H1 (cell line): ENCODE data around the gene UBE2F. TPM values are rescaled to one million over a fixed set of nuclear protein-coding genes. Genes with fewer than 3 reads are reported as not detected.
A peak's percentile ranks its signal among the peaks of the same experiment; 100 is the strongest.

Experiments used
- CTCF ChIA-PET: fragments of 300-600 bp; sonication (Branson Sonifier 250); formaldehyde crosslinking; loops from one replicate; lab custom pipeline; 2021; ENCODE audit not compliant: partially characterized antibody; lab: Charles Lee
- POLR2A ChIA-PET: fragments of 300-600 bp; sonication (Branson Sonifier 250); formaldehyde crosslinking; loops from one replicate; lab custom pipeline; 2021; ENCODE audit warnings: inconsistent platforms; ENCODE audit not compliant: partially characterized antibody; lab: Charles Lee
- DNase-seq, 2 experiments: peaks; one replicate each; pipeline versions ENCODE4 v3.0.0 to v3.0.0-alpha.2; 2010 to 2022; ENCODE audit warnings: low spot score in 2 of 2, low read depth in 1 of 2, mixed read lengths in 1 of 2
- FAIRE-seq: peaks from 2 replicates; lab custom pipeline; 2011; peaks lifted over from hg19 to GRCh38; lab: Jason Lieb, UNC
- H2AFZ ChIP-seq: 2 replicates; pipeline ENCODE4 v1.8.1; 2012; ENCODE audit warnings: low read length, inconsistent platforms
- H2AK5ac ChIP-seq: 2 replicates; pipeline ENCODE4 v1.6.1; 2013; ENCODE audit warnings: low read depth, low read length
- H2BK120ac ChIP-seq: replicated peaks from 2 replicates; pipeline ENCODE3; 2013; ENCODE audit warnings: low read depth, low read length, inconsistent platforms
- H2BK12ac ChIP-seq: 2 replicates; pipeline ENCODE4 v1.6.1; 2013; ENCODE audit warnings: low read depth, low read length
- H2BK15ac ChIP-seq: 2 replicates; pipeline ENCODE4 v1.6.1; 2013; ENCODE audit warnings: low read length
- H2BK20ac ChIP-seq: 2 replicates; pipeline ENCODE4 v1.6.1; 2013; ENCODE audit warnings: low read length
- H2BK5ac ChIP-seq: 2 replicates; pipeline ENCODE4 v1.6.1; 2013; ENCODE audit warnings: low read depth, low read length
- H3K14ac ChIP-seq: 2 replicates; pipeline ENCODE4 v1.6.1; 2013; ENCODE audit warnings: inconsistent platforms; ENCODE audit not compliant: insufficient read length
- H3K18ac ChIP-seq: 2 replicates; pipeline ENCODE4 v1.6.1; 2013; ENCODE audit warnings: low read length; ENCODE audit errors: extremely low read depth
- H3K23ac ChIP-seq: 2 replicates; pipeline ENCODE4 v1.6.1; 2013; ENCODE audit warnings: inconsistent platforms; ENCODE audit not compliant: insufficient read length
- H3K23me2 ChIP-seq: 2 replicates; pipeline ENCODE4 v1.6.1; 2013; ENCODE audit warnings: low read depth, low read length
- H3K27ac ChIP-seq: 2 replicates; pipeline ENCODE4 v1.6.1; 2011; ENCODE audit warnings: low read depth, low read length, inconsistent platforms
- H3K27me3 ChIP-seq, 4 experiments: replicated peaks in 1 of 4; 1 replicate in 1 of 4; 2 replicates in 3 of 4; pipeline versions ENCODE4 v1.6.1 to v1.8.1; 2011 to 2013; ENCODE audit warnings: low read length in 3 of 4, mild to moderate bottlenecking in 3 of 4, inconsistent platforms in 2 of 4, mixed read lengths in 2 of 4, moderate library complexity in 1 of 4; ENCODE audit not compliant: control insufficient read depth in 3 of 4, insufficient read depth in 3 of 4; ENCODE audit errors: extremely low read depth in 1 of 4
- H3K36me3 ChIP-seq, 4 experiments: 2 replicates each; pipeline versions ENCODE4 v1.6.1 to v1.8.1; 2011 to 2013; ENCODE audit warnings: mild to moderate bottlenecking in 4 of 4, low read length in 3 of 4, moderate library complexity in 2 of 4, control low read depth in 1 of 4, inconsistent platforms in 1 of 4; ENCODE audit not compliant: insufficient read depth in 4 of 4, control insufficient read depth in 2 of 4
- H3K4ac ChIP-seq: replicated peaks from 2 replicates; pipeline ENCODE3; 2013; ENCODE audit warnings: low read length, low read depth, mixed read lengths, inconsistent platforms; ENCODE audit not compliant: insufficient read length
- H3K4me1 ChIP-seq, 4 experiments: replicated peaks in 1 of 4; 1 replicate in 1 of 4; 2 replicates in 3 of 4; pipeline versions ENCODE4 v1.6.1 to v1.8.1; 2011 to 2013; ENCODE audit warnings: low read length in 3 of 4, inconsistent platforms in 2 of 4, mixed read lengths in 1 of 4; ENCODE audit not compliant: insufficient read depth in 4 of 4, control insufficient read depth in 3 of 4
- H3K4me2 ChIP-seq, 2 experiments: 2 replicates each; pipeline versions ENCODE4 v1.6.1 to v1.8.1; 2011 to 2013; ENCODE audit warnings: low read depth in 2 of 2, low read length in 2 of 2, control low read depth in 1 of 2, inconsistent platforms in 1 of 2, mild to moderate bottlenecking in 1 of 2; ENCODE audit not compliant: insufficient read depth in 1 of 2
- H3K4me3 ChIP-seq, 4 experiments: fragments of 200-600, 300-600 bp in 1 of 4; sonication (generic), shearing (Covaris generic), sonication (Bioruptor Twin) in 1 of 4; 2 replicates each; pipeline versions ENCODE4 v1.5.1 to v1.8.1; 2011 to 2016; ENCODE audit warnings: low read length in 4 of 4, low read depth in 3 of 4, control low read depth in 2 of 4, inconsistent platforms in 2 of 4, mild to moderate bottlenecking in 2 of 4, mixed read lengths in 1 of 4, moderate library complexity in 1 of 4; ENCODE audit not compliant: insufficient read depth in 2 of 4; ENCODE audit errors: extremely low read depth in 1 of 4
- H3K56ac ChIP-seq: replicated peaks from 2 replicates; pipeline ENCODE3; 2013; ENCODE audit warnings: low read depth, mild to moderate bottlenecking, mixed read lengths, low read length, inconsistent platforms; ENCODE audit not compliant: insufficient read length
- H3K79me1 ChIP-seq: 2 replicates; pipeline ENCODE4 v1.6.1; 2013; ENCODE audit warnings: low read depth, low read length, control low read depth
- H3K79me2 ChIP-seq, 2 experiments: 2 replicates each; pipeline versions ENCODE4 v1.6.1 to v1.8.1; 2012 to 2013; ENCODE audit warnings: low read length in 2 of 2, mild to moderate bottlenecking in 2 of 2, inconsistent platforms in 1 of 2; ENCODE audit not compliant: insufficient read depth in 2 of 2, control insufficient read depth in 1 of 2
- H3K9ac ChIP-seq, 4 experiments: replicated peaks in 1 of 4; 1 replicate in 1 of 4; 2 replicates in 3 of 4; pipeline versions ENCODE4 v1.6.1 to v1.8.1; 2011 to 2013; ENCODE audit warnings: low read depth in 3 of 4, low read length in 3 of 4, control low read depth in 2 of 4, mild to moderate bottlenecking in 2 of 4, moderate library complexity in 2 of 4, inconsistent platforms in 1 of 4; ENCODE audit errors: extremely low read depth in 1 of 4
- H3K9me3 ChIP-seq, 2 experiments: 2 replicates each; pipeline versions ENCODE4 v1.6.1 to v1.8.1; 2012 to 2013; ENCODE audit warnings: mild to moderate bottlenecking in 2 of 2, moderate library complexity in 2 of 2, control low read depth in 1 of 2, inconsistent platforms in 1 of 2, low read depth in 1 of 2, low read length in 1 of 2, mixed read lengths in 1 of 2; ENCODE audit not compliant: insufficient read depth in 2 of 2
- H4K20me1 ChIP-seq, 2 experiments: replicated peaks in 1 of 2; 2 replicates each; pipeline versions ENCODE3 to v1.8.1; 2011 to 2013; ENCODE audit warnings: inconsistent platforms in 2 of 2, low read length in 2 of 2, mild to moderate bottlenecking in 1 of 2; ENCODE audit not compliant: insufficient read depth in 2 of 2, control insufficient read depth in 1 of 2
- H4K5ac ChIP-seq: 2 replicates; pipeline ENCODE4 v1.6.1; 2013; ENCODE audit warnings: low read length, low read depth, mixed read lengths, inconsistent platforms; ENCODE audit not compliant: insufficient read length
- H4K8ac ChIP-seq: 2 replicates; pipeline ENCODE4 v1.8.0; 2013; ENCODE audit warnings: mild to moderate bottlenecking, moderate library complexity, low read length, inconsistent platforms; ENCODE audit not compliant: insufficient read depth; ENCODE audit errors: extremely low read depth
- H4K91ac ChIP-seq: replicated peaks from 2 replicates; pipeline ENCODE3; 2013; ENCODE audit warnings: low read length, mixed read lengths, inconsistent platforms; ENCODE audit not compliant: insufficient read length
- GTF2F1 ChIP-seq: IDR thresholded peaks from 2 replicates; pipeline ENCODE4 v1.6.1; 2012; ENCODE audit warnings: low read depth, low read length, improper control_type of control experiment, borderline replicate concordance
- NRF1 ChIP-seq: IDR thresholded peaks from 2 replicates; pipeline ENCODE4 v1.6.1; 2011; ENCODE audit warnings: mild to moderate bottlenecking, low read depth, low read length, improper control_type of control experiment
- POLR2A ChIP-seq, 2 experiments: IDR thresholded peaks; 1 replicate in 1 of 2; 2 replicates in 1 of 2; pipeline ENCODE4 v1.6.1; 2011; ENCODE audit warnings: low read depth in 2 of 2, low read length in 2 of 2, mild to moderate bottlenecking in 2 of 2; ENCODE audit errors: control extremely low read depth in 1 of 2
- SAP30 ChIP-seq: fragments of 300-600 bp; sonication (generic); IDR thresholded peaks from 2 replicates; pipeline ENCODE4 v1.7.1; 2012; ENCODE audit warnings: low read length, moderate library complexity, mild to moderate bottlenecking, inconsistent platforms; ENCODE audit not compliant: insufficient read depth, insufficient replicate concordance
- TAF1 ChIP-seq: IDR thresholded peaks from 2 replicates; pipeline ENCODE4 v1.6.1; 2011; ENCODE audit warnings: mild to moderate bottlenecking, low read depth, low read length
- TAF7 ChIP-seq: optimal IDR thresholded peaks from 2 replicates; pipeline ENCODE3; 2011; ENCODE audit warnings: low read depth, mild to moderate bottlenecking, inconsistent platforms, low read length, moderate library complexity, borderline replicate concordance
- WGBS, 2 experiments: shearing (Covaris generic) in 1 of 2; methylation state at CpG; one replicate each; pipeline versions ENCODE4 v1.1.6 to v1.1.7; 2013 to 2015; ENCODE audit warnings: low lambda C conversion rate in 2 of 2, mixed read lengths in 2 of 2, inconsistent platforms in 1 of 2, low coverage in 1 of 2, missing lambda C conversion rate in 1 of 2; ENCODE audit not compliant: insufficient replicate concordance in 2 of 2, insufficient coverage in 1 of 2, insufficient read length in 1 of 2; ENCODE audit errors: extremely low coverage in 1 of 2, missing lambda C conversion rate in 1 of 2; 5-methylcytosine and 5-hydroxymethylcytosine counted together
- polyA plus RNA-seq, 7 experiments: library from polyadenylated mRNA; depleted of rRNA in 3 of 7; stranded (reverse) in 5 of 7; unstranded in 2 of 7; fragments of >200 nt in 5 of 7; fragments of 200-250 nt in 2 of 7; gene quantifications; 1 replicate in 5 of 7; 2 replicates in 1 of 7; 4 replicates in 1 of 7; pipeline versions ENCODE4 v1.2.1 to v1.2.3, GENCODE V29; 2011 to 2013; ENCODE audit warnings: missing spikeins in 2 of 7, mixed read lengths in 2 of 7
- total RNA-seq: library from RNA; stranded (reverse); fragmentation: NEBNext Ultra II Directional; extraction: Animal tissue kit (Norgen Biotek cat#: 25700); gene quantifications from 2 replicates; pipeline ENCODE4 v1.2.1, GENCODE V29; 2021

UBE2F gene
- total and polyA plus RNA-seq, 2 of the 8 experiments (the other 6 are each of a cell fraction or from before 2014, with no cell fraction given) = 43.3 to 59.8 TPM

DNA sequence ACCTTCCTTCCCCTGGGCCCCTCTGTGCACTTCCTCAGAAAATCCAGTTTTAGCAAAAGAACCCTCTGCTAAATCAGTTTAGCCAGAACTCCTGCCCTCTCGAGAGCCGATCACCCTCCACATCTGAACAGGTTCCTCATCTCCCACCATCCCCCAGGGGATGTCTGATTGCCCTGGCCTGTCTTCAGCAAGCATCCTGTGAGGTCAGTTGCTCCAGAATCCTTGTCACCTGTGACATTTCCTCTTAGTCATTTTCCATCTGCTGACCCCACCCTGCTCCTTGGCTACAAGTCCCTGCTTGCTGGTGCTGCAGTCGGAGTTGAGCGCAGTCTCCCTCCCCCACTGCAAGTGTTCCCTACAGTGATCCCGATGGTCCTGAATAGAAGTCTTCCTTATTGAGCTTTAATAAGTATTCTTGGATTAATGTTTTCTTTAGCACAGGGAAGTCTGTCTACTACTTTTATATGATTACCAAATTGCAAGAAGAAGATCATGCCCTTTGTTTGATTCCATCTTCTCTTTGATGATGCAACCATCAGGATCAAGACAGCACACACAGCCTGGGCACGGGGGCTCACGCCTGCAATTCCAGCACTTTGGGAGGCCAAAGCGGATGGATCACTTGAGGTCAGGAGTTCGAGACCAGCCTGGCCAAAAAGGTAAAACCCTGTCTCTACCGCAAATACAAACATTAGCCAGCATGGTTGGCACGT lies 30.9 kb upstream of the UBE2F start:
- no peak overlapping the region for H3K4me2 ChIP-seq
- 93% methylated on average over 11 of the region's 11 CpGs; no CpG with 5 or more reads in 1 of the 2 experiments for WGBS, 2 experiments
- no peak for TF ChIP-seq POLR2A (IDR thresholded peaks at IDR 0.05; ENCODE audit: control extremely low read depth in 1 of 2, low read depth in 2 of 2, low read length in 2 of 2)
- no peak for TF ChIP-seq SAP30
- no peak for TF ChIP-seq TAF7
- TF ChIP-seq GTF2F1 = no peak
- TF ChIP-seq TAF1 = no peak
- TF ChIP-seq NRF1 = no peak

More for the DNA sequence above, 30.9 kb upstream of the UBE2F start:
- Histone ChIP-seq H3K9me3 (no peaks in the 10 kb centered on the region), H2BK20ac (no peak overlapping the region), H4K20me1 (no peaks in the 10 kb centered on the region), H3K4me1 (no peaks in the 10 kb centered on the region), H2BK120ac (no peak overlapping the region), H3K23ac (no peak overlapping the region), H3K79me2 (no peaks in the 10 kb centered on the region), H4K91ac (no peak overlapping the region), H4K5ac (no peak overlapping the region), H3K4ac (no peak overlapping the region), H3K27me3 (no peaks in the 10 kb centered on the region), H3K79me1 (no peaks in the 10 kb centered on the region), H2BK15ac (no peak overlapping the region), H3K56ac (no peak overlapping the region), H3K14ac (no peak overlapping the region), H3K36me3 (no peaks in the 10 kb centered on the region), H3K23me2 (no peaks in the 10 kb centered on the region), H3K18ac (0 out of 2 replicates have a peak overlapping the region, but pooled peaks have one; percentile 9), H2BK12ac (no peak overlapping the region), H2BK5ac (no peak overlapping the region), H3K27ac (no peak overlapping the region), H3K9ac (no peak overlapping the region), H2AFZ (no peak overlapping the region), H2AK5ac (no peak overlapping the region), H4K8ac (no peak overlapping the region), H3K4me3 (no peak overlapping the region)
- CTCF ChIA-PET = interaction anchor here (0.6 to 1.3 kb wide), 2 partner anchors 13 to 330 kb away, joined by 3 read pairs; no protein-coding TSS in a partner anchor
- FAIRE-seq (no peak), DNase-seq (no peak)
- POLR2A ChIA-PET = interaction anchor here (0.6 to 1.3 kb wide), 2 partner anchors 8 to 34 kb away, joined by 3 read pairs; no protein-coding TSS in a partner anchor
